HG02623 (cell line): ENCODE data around the gene UQCRC1.

Source experiments
- ATAC-seq: cut with Tn5 transposase; IDR thresholded peaks from one replicate; pipeline ENCODE4 v1.9.1; 2021; ENCODE audit warnings: moderate library complexity; ENCODE audit not compliant: unreplicated experiment

The UQCRC1 gene

GRCh38 chr3:48609088-48610005 is at the start of gene UQCRC1:
UQCRC1 (minus strand) TSS chr3:48609646; CDS start chr3:48609620, 26 bp downstream.
- peak; percentile 97 for ATAC-seq

- no peak for ATAC-seq
Measured at GRCh38 chr3:48656841-48657281, 47.4 kb upstream of the UQCRC1 start.

- ATAC-seq: peak; percentile 54
Measured at GRCh38 chr3:48656061-48656840, 46.8 kb upstream of the UQCRC1 start.

- ATAC-seq: no peak
Measured at GRCh38 chr3:48655606-48656005, 46.2 kb upstream of the UQCRC1 start.

- no peak for ATAC-seq
Measured at GRCh38 chr3:48655063-48655462, 45.6 kb upstream of the UQCRC1 start.

- ATAC-seq: no peak
Measured at GRCh38 chr3:48652923-48653715, 43.7 kb upstream of the UQCRC1 start.

- ATAC-seq: no peak
Measured at GRCh38 chr3:48651771-48652170, 42.3 kb upstream of the UQCRC1 start.

- no peak for ATAC-seq
Measured at GRCh38 chr3:48650723-48651122, 41.3 kb upstream of the UQCRC1 start.

GRCh38 chr3:48648188-48648850 is 38.9 kb upstream of the UQCRC1 start:
- no peak for ATAC-seq

- no peak for ATAC-seq
Measured at GRCh38 chr3:48647714-48648113, 38.3 kb upstream of the UQCRC1 start.

- no peak for ATAC-seq
Measured at GRCh38 chr3:48644898-48645760, 35.7 kb upstream of the UQCRC1 start.

- ATAC-seq: no peak
Measured at GRCh38 chr3:48642605-48643004, 33.2 kb upstream of the UQCRC1 start.

- ATAC-seq: no peak
Measured at GRCh38 chr3:48641396-48641795, 31.9 kb upstream of the UQCRC1 start.

- ATAC-seq: no peak
Measured at GRCh38 chr3:48639944-48640606, 30.6 kb upstream of the UQCRC1 start.

- no peak for ATAC-seq
Measured at GRCh38 chr3:48637305-48637704, 27.9 kb upstream of the UQCRC1 start.

- no peak for ATAC-seq
Measured at GRCh38 chr3:48636149-48636655, 26.8 kb upstream of the UQCRC1 start.

GRCh38 chr3:48635222-48636021 is 26.0 kb upstream of the UQCRC1 start, which contains the start of gene SLC26A6:
SLC26A6 (minus strand) TSS chr3:48635461; CDS start chr3:48635393, 68 bp downstream.
- peak; percentile 85 for ATAC-seq
